ENCODE data around the gene ENO3. TPM values are rescaled to one million over a fixed set of nuclear protein-coding genes. Genes with fewer than 3 reads are reported as not detected.
"Not testable (repeated sequence)": the region's sequence is repeated elsewhere in the genome, so short reads cannot be mapped to it uniquely, and the experiment has no call there.

Gene ENO3
- total RNA-seq, 2 experiments from 2014 or later = 14.6 to 79.4 TPM

- POLR2A ChIA-PET = no interaction called here
- intact Hi-C loops (cut with micrococcal nuclease; ENCODE audit: unreplicated experiment) = loop anchor here (2.0 to 10.0 kb wide), 3 partner anchors 79 to 274 kb away; partner anchors contain the start of gene CAMTA2
- DNase-seq (ENCODE audit: low spot score) = no peak
- CTCF ChIA-PET (ENCODE audit: unreplicated experiment) = no interaction called here
- no peaks in the 10 kb centered on the region for H3K79me2 ChIP-seq (ENCODE audit: insufficient read depth, low read depth, low read length)
- no peak overlapping the region for H3K4me2 ChIP-seq (ENCODE audit: low read length)
- H3K9me2 ChIP-seq (ENCODE audit: insufficient read depth, low read length) = no peaks in the 10 kb centered on the region
- H3K4me3 ChIP-seq (ENCODE audit: low read depth, low read length, poor library complexity, severe bottlenecking) = no peak overlapping the region
- no peaks in the 10 kb centered on the region for H4K20me1 ChIP-seq (ENCODE audit: insufficient read depth, low read length)
- no peak overlapping the region for H3K27ac ChIP-seq (ENCODE audit: low read depth, low read length, poor library complexity, severe bottlenecking)
- H2AFZ ChIP-seq (ENCODE audit: low read length) = no peak overlapping the region
- peaks cover 3% of the 10 kb centered on the region for H3K4me1 ChIP-seq (ENCODE audit: insufficient read depth, low read length, poor library complexity, severe bottlenecking)
- no TSS peak for BruUV-seq (replicated peaks)
- H3K9me3 ChIP-seq (ENCODE audit: low read length) = no peaks in the 10 kb centered on the region
- H3K36me3 ChIP-seq (ENCODE audit: insufficient read depth, low read length) = no peaks in the 10 kb centered on the region
- no peak for TF ChIP-seq EZH2phosphoT487 (IDR thresholded peaks at IDR 0.05; ENCODE audit: borderline replicate concordance, low read depth, low read length)
- TF ChIP-seq CTCF (conservative IDR thresholded peaks at IDR 0.05; ENCODE audit: low read length) = no peak
These were observed 42.6 kb upstream of the ENO3 start for GRCh38 chr17:4908301-4908700.

- DNase-seq (ENCODE audit: low spot score) = peak; percentile 74
- CTCF ChIA-PET (ENCODE audit: unreplicated experiment) = interaction anchor here (0.5 to 0.6 kb wide), 3 partner anchors 200 to 358 kb away, joined by 3 to 5 read pairs (median 3); no protein-coding TSS in a partner anchor
- H3K9me3 ChIP-seq (ENCODE audit: low read length) = no peaks in the 10 kb centered on the region
- H3K4me1 ChIP-seq (ENCODE audit: insufficient read depth, low read length, poor library complexity, severe bottlenecking) = no peaks in the 10 kb centered on the region
- H3K4me3 ChIP-seq (ENCODE audit: low read depth, low read length, poor library complexity, severe bottlenecking) = no peak overlapping the region
- H3K27ac ChIP-seq (ENCODE audit: low read depth, low read length, poor library complexity, severe bottlenecking) = no peak overlapping the region
- intact Hi-C loops (cut with micrococcal nuclease; ENCODE audit: unreplicated experiment) = loop anchor here (1.0 to 10.0 kb wide), 4 partner anchors 78 to 274 kb away; partner anchors contain the start of gene CAMTA2
- no peak overlapping the region for H3K4me2 ChIP-seq (ENCODE audit: low read length)
- no peaks in the 10 kb centered on the region for H3K36me3 ChIP-seq (ENCODE audit: insufficient read depth, low read length)
- no peaks in the 10 kb centered on the region for H4K20me1 ChIP-seq (ENCODE audit: insufficient read depth, low read length)
- peak; percentile 79 for TF ChIP-seq CTCF (conservative IDR thresholded peaks at IDR 0.05; ENCODE audit: low read length)
- TF ChIP-seq EZH2phosphoT487 (IDR thresholded peaks at IDR 0.05; ENCODE audit: borderline replicate concordance, low read depth, low read length) = no peak
- H3K79me2 ChIP-seq (ENCODE audit: insufficient read depth, low read depth, low read length) = no peaks in the 10 kb centered on the region
- POLR2A ChIA-PET = interaction anchor here (0.6 kb wide), 1 partner anchor 15 kb away, joined by 4 read pairs; no protein-coding TSS in a partner anchor
- BruUV-seq (replicated peaks) = no TSS peak
- H2AFZ ChIP-seq (ENCODE audit: low read length) = peak overlapping the region; percentile 49; the same call in 1 of the 2 replicates
- H3K9me2 ChIP-seq (ENCODE audit: insufficient read depth, low read length) = no peaks in the 10 kb centered on the region
These were observed 42.0 kb upstream of the ENO3 start for GRCh38 chr17:4908711-4909496.

- Histone ChIP-seq H2AFZ (ENCODE audit: low read length) (no peak overlapping the region), H3K4me1 (ENCODE audit: insufficient read depth, low read length, poor library complexity, severe bottlenecking) (no peaks in the 10 kb centered on the region), H3K4me2 (ENCODE audit: low read length) (no peak overlapping the region), H3K27ac (ENCODE audit: low read depth, low read length, poor library complexity, severe bottlenecking) (no peak overlapping the region), H4K20me1 (ENCODE audit: insufficient read depth, low read length) (no peaks in the 10 kb centered on the region), H3K79me2 (ENCODE audit: insufficient read depth, low read depth, low read length) (no peaks in the 10 kb centered on the region), H3K36me3 (ENCODE audit: insufficient read depth, low read length) (no peaks in the 10 kb centered on the region), H3K4me3 (ENCODE audit: low read depth, low read length, poor library complexity, severe bottlenecking) (no peak overlapping the region), H3K9me3 (ENCODE audit: low read length) (no peaks in the 10 kb centered on the region), H3K9me2 (ENCODE audit: insufficient read depth, low read length) (no peaks in the 10 kb centered on the region)
- POLR2A ChIA-PET = no interaction called here
- no peak for TF ChIP-seq CTCF (conservative IDR thresholded peaks at IDR 0.05; ENCODE audit: low read length)
- no peak for TF ChIP-seq EZH2phosphoT487 (IDR thresholded peaks at IDR 0.05; ENCODE audit: borderline replicate concordance, low read depth, low read length)
- DNase-seq (ENCODE audit: low spot score) = no peak
- no TSS peak for BruUV-seq (replicated peaks)
- CTCF ChIA-PET (ENCODE audit: unreplicated experiment) = no interaction called here
- intact Hi-C loops (cut with micrococcal nuclease; ENCODE audit: unreplicated experiment) = no loop called here
These were observed 36.9 kb upstream of the ENO3 start for GRCh38 chr17:4913994-4914393.

- DNase-seq (ENCODE audit: low spot score); BruUV-seq (replicated peaks); CTCF ChIA-PET (ENCODE audit: unreplicated experiment); H3K4me1 ChIP-seq (ENCODE audit: insufficient read depth, low read length, poor library complexity, severe bottlenecking); H3K36me3 ChIP-seq (ENCODE audit: insufficient read depth, low read length); H3K4me2 ChIP-seq (ENCODE audit: low read length); H3K9me3 ChIP-seq (ENCODE audit: low read length); H3K79me2 ChIP-seq (ENCODE audit: insufficient read depth, low read depth, low read length); H2AFZ ChIP-seq (ENCODE audit: low read length); POLR2A ChIA-PET; H4K20me1 ChIP-seq (ENCODE audit: insufficient read depth, low read length); intact Hi-C loops (cut with micrococcal nuclease; ENCODE audit: unreplicated experiment); H3K4me3 ChIP-seq (ENCODE audit: low read depth, low read length, poor library complexity, severe bottlenecking); H3K27ac ChIP-seq (ENCODE audit: low read depth, low read length, poor library complexity, severe bottlenecking); H3K9me2 ChIP-seq (ENCODE audit: insufficient read depth, low read length): not testable (repeated sequence)
These were observed 36.4 kb upstream of the ENO3 start for GRCh38 chr17:4914551-4914950.

Measured in OCI-LY7 (cell line).